HG03378 (cell line): ENCODE data around the gene BZW1.

Experiments used
- ATAC-seq: cut with Tn5 transposase; IDR thresholded peaks from one replicate; pipeline ENCODE4 v1.9.1; 2021; ENCODE audit warnings: mild to moderate bottlenecking, moderate library complexity; ENCODE audit not compliant: unreplicated experiment

Gene BZW1

GRCh38 chr2:200869014-200869413, 57.3 kb downstream of the BZW1 start:
- ATAC-seq = no peak

DNA sequence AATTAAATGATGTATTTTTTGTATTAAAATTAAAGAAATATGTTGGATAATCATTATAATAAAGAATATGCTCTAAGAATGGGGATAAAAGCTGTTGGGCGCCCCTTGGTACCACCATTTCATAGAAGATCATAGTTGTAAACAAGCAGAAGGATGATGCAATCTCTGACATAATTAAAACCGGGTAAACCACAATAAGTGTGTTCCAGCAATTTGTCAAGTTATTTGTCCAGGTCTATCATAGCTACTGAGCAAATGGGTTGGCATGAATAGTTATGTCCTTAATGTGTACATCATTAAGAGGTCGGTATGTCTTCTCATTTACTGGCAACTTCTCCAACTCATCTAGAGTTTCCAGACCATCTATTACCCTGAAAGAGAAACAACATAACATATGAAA, 59.4 kb downstream of the BZW1 start:
- no peak for ATAC-seq

DNA sequence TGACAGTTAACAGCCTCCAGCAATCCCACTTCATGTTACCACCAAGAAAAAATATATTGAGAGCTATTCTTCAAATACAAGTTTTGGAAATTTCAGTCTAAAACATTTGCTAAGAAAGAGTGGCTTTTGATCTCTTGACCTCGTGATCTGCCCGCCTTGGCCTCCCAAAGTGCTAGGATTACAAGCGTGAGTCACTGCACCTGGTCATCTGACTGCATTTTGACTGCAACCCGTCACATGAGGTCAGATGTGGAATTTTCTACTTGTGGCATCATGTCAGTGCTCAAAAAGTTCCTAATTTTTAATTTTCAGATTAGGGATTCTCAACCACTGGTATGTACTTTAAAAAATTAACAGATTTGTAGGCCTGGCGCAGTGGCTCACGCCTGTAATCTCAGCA, 61.9 kb downstream of the BZW1 start:
- ATAC-seq = no peak
